HPDE6-E6E7 (cell line): Measurements from ENCODE around the gene LRRC3B.
"Not testable (repeated sequence)": the region's sequence is repeated elsewhere in the genome, so short reads cannot be mapped to it uniquely, and the experiment has no call there.

Experiments used
- DNase-seq: peaks from one replicate; pipeline ENCODE4 v3.0.0; 2011; ENCODE audit warnings: missing footprints; ENCODE audit errors: extremely low spot score

Gene LRRC3B, protein sequence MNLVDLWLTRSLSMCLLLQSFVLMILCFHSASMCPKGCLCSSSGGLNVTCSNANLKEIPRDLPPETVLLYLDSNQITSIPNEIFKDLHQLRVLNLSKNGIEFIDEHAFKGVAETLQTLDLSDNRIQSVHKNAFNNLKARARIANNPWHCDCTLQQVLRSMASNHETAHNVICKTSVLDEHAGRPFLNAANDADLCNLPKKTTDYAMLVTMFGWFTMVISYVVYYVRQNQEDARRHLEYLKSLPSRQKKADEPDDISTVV

DNA sequence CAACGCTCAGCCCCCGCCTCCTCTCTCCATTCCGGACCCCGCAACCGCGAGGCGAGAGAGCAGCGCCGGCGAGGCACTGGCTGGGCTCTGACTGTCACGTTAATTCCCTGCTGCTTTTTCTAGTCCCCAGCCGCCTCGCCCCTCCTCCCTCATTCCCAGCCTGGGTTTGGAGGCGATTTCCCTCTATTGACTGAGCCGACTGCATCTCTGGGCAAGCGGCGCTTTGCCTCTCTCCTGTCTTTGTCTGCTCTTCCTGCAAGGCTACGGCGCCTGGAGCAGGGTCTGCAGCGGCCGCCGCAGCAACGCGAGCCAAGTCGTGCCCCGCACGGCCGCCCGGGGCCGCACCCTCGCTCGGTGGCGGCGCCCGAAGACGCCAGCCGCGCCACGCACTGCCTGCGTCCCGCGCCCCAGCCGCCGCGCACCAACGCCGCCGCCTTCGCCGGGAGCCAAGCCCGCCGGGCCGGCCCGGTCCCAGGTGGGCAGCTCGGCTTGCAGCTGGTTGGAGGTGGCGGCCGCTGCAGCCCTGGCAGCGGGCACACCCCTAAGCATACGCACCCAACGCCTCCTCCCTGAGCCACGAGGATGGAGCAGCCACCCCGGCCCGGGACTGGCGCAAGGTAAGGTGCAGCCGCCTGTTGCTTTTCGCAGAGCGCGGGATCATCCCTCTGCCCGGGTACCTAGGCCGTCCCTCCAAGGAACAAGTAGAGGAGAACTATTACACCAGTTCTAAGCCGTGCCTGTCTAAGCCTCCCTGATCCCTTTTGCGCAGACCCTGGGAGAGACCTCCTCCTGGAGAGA is at the start of gene LRRC3B:
Gene LRRC3B, plus strand, starts transcription at position 152 of the 798 bp plus-strand sequence. CDS start 86,901 bp downstream, outside the sequence.
- DNase-seq: no peak

DNA sequence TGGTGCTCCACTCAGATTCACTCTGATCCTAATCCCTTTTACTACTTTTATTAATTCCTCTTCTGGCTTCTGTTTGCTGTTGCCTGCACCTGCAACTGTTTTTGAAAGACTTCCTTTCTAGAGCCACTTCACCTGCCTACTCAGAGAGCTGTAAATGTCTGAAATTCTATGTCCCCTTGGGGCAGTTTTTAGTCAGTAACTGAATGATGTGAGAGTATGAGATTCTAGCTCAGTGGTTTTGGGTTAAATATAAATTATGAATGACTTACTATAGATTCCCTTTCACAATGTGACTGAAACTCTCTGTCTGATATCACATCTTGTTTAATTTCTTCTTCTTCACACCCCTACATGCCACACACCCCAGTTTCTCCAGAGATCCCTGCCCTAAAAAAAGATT is 47.8 kb upstream of the LRRC3B start:
- no peak for DNase-seq

DNA sequence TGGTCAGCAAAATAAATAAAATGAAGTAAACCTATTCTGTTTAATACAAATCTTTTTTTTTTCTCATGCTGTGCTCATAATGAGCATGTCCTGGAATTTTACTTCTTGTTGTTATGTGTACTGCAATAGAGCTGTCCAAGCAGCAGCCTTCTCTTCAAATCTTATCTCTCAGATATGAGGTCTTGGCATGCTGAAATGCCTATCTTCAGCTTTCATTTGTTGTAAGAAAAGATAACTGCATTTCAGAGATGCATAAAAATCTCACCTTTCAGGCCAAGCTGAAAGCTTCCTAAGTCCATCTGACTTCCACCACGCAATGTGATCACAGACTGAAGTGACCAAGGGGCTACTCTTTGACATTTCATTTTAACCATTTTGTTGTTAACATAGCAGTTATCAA is 43.5 kb upstream of the LRRC3B start:
- DNase-seq: no peak

DNA sequence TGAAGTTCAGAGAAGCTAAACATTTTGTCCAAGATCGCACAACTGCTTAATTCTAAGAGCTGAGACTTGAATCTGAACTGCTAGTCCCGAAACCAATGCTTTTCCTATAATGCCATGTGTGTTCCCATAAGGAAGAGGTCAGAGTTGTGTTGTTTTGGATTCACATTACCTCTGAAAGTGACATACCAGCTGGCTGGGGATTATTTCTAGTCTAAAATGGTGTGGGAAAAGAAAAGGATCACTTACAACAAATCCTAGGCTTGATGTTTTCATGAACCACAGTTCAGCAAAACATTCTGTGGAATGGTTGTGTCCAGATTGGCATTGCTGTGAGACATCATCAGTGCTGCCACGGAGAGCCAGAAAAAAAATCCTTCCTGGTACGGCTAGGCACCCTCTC is 35.0 kb upstream of the LRRC3B start:
- no peak for DNase-seq

DNA sequence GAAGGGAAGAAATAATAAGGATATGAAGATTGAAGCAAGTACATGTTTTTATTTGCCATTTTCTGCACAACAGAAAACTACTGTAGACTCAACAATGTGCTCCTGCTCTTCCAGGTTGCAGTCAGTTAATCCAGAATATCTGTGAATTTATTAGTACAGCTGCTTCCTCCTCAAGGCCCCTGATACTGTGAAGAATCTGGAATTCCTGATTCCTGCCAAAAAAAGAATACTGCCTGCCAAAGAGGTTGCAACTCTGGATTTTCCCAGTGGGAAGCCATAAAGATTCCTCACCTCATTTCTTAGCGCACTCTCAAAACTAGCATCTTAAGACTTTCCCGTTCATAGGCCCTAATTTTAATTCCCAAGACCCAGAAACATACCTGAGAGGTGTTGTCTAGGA is 33.6 kb upstream of the LRRC3B start:
- no peak for DNase-seq

DNA sequence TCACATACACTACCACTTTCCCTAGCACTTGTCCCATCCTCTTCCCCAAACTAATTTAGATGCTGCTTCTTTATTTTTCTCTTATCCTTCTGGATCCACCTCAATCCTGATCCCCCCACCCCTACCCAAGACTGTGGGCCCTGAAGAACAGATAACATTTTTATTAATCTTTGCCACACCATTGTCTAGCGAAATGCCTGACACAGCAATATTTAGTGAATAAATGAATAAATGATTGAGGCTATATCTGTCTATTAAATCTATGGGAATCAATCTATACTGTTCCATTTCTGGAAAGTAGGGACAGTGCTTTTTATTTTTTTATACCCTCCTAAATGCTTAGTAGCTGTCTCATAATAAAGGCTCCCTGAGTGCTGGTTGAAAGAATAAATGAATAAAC is 32.9 kb upstream of the LRRC3B start:
- no peak for DNase-seq

DNA sequence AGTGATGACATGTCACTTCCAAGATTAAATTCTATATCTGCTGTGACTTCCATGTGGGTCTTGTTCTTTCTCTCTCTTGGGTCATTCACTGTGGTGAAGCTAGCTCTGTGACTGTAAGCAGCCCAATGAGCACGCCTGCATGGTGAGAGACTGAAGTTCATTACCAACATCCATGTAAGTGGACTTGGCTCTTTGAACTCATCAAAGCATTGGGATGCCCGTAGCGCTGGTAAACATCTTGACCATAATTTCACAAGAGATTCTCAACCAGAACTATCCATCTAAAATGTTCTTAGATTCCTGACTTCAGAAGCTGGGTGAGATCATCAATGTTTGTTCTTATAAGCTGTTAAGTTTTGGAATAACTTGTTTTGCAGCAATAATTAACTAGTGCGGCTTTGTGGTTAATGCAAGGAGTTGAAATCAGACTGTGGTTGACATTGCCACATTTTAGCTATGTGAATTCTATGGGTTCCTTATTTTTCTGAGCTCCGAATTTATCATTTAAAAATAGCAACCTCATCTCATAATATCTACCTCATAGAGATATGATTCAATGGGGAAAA is 31.6 kb upstream of the LRRC3B start:
- no peak for DNase-seq

DNA sequence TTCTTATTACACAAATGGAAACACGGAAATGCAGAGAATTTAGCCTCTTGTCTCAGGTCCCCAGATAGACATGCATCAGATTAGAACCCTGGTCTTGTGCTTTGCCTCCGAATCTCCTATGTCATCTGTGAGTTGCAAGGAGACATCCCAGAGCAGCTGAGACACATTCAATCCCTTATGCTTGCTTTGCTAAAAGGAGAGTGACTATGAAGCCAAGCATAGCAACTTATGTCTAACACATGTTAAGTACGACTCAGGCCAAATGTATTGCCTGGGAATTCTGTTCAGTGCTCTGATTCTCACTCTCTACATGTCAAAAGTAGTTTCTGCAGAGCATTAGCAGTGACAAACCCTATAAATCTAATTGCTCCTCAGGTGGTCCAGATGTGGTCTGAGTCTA is 30.6 kb upstream of the LRRC3B start:
- DNase-seq: no peak

DNA sequence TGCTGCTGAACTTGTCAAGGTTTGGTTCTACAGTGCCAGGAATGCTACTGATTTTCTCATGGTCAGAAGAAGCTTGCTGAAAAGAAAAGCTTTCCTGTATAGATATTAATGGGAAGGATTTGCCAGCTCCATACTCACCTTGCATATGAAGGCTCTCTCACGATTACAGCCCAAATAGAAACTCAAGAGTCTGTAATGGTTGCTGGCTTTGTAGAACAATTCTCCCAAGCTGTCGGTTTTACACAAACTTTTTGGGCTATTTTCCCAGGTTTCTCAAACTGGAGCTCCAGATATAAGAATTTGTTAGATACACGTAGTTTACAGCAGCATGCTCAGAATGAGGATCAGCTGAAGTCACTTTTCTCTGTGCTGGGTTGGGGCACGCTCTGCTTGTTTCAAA is 30.1 kb upstream of the LRRC3B start:
- DNase-seq: no peak

DNA sequence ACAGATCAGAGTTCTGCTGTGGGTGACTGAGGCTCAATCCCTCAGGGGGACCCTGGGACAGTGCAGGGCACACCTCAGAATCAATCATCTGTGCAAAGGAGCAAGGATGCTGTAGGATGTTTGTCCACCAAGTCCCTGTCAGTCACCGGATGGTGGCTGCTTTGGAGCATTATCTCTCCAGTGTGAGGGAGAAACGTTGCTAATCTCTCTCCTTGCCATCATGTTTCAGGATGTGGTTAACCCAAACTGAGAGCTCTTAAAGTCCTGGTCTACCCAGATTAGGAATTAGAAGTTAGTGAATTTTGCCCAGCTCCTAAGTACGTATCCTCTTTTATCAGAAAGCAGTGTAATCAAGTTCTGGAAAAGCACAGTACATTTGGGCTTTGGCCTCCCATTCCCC is 26.2 kb upstream of the LRRC3B start:
- DNase-seq: no peak

DNA sequence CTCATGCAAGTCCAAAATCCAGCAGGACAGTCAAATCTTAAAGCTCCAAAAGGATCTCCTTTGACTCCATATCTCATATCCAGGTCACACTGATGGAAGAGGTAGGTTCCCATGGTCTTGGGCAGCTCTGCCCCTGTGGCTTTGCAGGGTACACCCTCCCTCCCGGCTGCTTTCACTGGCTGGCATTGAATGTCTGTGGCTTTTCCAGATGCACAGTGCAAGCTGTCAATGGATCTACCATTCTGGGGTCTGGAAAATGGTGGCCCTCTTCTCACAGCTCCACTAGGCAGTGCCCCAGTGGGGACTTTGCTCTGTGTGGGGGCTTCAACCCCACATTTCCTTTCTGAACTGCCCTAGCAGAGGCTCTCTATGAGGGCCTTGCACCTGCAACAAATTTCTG is 19.3 kb upstream of the LRRC3B start:
- DNase-seq: not testable (repeated sequence)

DNA sequence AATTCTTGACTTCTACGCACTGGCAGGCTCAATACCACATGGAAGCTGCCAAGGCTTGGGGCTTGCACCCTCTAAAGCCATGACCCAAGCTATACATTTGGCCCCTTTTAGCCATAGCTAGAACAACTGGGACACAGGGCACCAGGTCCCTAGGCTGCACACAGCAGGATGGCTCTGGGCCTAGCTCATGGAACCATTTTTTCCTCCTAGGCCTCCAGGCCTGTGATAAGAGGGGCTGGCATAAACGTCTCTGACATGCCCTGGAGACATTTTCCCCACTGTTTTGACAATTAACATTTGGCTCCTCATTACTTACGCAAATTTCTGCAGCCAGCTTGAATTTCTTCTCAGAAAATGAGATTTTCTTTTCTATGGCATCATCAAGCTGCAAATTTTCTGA is 18.8 kb upstream of the LRRC3B start:
- not testable (repeated sequence) for DNase-seq

DNA sequence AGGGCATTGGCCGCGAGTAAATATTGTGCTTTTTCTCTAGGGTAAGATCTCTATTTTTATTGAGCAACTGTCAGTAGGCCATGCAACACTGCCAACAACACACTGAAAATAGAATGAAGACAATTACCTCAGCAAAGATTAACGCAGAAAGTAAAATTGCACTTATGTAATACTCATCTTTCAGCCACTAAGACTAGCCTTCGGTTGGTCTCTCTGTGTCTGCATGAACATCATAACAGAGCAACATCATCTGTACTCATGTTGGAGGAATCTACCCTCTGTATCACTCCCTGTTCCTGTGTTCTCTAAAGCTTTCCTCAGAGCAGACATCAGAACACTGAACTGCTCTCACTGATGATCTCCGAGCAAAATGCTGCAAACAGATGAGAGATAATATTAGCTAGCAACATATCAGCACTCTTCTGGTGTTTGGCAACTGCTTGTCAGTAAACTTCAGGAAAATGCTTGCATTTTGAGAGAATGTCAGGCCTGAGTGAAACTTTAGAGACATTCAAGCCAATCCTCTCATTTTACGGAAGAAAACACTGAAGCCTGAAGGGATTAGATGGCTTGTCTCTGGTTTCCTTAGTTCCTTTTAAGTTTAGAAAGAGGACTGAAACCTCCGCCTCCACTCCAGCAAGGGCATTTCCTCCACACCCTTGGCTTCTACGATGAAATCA is 8.4 kb upstream of the LRRC3B start:
- DNase-seq: no peak

DNA sequence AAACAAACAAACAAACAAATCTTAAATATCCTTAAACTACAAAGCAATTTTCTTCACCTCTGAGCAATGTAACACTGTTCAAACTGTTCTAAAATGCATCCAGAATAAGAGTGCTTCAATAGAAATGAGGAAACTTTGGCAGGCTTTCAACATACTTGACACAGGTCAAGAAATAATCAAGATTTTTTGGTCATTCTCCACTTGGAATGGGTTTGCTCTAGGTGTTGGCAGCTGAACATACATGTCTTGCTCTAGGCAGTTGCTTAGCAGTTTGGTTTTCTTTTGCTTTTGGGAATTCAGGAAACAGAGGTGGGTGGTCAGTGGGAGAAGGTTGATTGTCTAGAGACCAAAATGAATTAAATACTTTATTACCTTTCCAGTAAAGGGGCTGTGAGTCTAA is 1.4 kb upstream of the LRRC3B start:
- no peak for DNase-seq

DNA sequence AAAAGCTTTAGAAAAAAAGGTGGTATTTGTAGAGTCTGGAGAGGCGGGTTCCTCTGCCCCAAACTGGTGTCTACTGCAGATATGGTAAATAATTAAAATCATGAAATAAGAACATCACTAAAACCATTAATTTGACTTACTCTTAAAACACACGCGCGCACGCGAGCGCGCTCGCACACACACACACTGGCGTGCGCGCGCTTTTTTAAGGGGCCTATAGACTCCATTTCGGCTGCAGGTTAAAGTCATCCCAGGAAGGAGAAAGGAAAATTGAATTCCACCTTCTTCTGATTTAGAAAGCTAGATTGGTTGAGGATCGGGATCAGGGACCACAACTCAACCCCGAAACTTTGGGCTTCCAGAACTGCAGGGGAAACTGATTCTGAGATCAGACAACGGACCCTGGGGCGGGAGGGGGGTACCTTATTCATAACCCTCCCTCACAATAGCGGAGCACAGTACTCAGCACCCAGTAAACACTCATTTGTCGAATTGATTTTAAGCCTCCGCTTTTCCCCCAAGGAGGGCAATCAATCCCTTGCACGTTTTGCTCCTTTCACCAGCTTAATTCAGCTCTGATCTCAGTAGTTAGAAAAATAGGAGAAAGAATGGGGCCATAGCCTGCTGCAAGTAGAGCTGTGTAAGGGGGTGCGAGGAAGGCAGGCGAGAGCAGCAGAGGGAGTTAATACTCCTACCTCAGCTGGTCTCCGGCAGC is 509 bp upstream of the LRRC3B start:
- DNase-seq: no peak

DNA sequence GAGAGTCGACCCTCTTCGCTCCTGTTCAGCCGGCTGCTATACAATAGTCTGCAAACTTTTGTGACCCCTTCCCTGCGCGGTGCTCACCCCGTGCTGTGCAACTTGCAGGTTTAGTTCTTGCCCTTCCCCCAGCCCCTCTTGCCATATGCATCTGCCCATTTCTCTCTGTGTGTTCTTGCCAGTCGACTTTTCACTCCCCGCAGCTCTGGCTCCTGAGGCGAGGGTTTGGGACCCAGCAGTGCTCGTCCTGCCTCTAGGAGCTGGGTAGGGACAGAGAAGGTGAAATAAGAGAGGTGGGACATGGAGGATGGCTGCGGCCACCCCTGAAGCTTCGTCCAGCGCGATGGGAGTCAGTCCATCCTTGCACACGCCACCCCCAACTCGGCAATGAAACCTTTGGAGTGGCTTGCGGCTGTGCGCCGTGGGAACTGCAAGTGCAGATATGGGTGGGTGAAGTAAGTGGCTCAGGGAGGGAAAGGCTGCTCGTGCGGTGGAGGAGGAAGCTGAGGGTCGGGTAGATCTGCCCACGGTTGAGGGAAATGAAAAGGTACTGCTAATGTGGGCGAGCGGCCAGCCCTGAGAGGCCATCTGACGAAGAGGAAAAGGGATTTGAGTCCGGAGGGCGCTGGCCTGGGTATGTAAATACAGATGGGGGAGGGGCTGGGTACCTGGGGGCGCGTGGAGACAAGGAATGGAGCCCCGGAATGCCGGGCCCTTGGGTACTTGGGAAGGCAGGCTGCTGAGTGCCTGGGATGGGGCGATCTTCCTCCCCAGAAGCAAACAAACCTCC is 1.0 kb downstream of the LRRC3B start:
- DNase-seq: no peak

DNA sequence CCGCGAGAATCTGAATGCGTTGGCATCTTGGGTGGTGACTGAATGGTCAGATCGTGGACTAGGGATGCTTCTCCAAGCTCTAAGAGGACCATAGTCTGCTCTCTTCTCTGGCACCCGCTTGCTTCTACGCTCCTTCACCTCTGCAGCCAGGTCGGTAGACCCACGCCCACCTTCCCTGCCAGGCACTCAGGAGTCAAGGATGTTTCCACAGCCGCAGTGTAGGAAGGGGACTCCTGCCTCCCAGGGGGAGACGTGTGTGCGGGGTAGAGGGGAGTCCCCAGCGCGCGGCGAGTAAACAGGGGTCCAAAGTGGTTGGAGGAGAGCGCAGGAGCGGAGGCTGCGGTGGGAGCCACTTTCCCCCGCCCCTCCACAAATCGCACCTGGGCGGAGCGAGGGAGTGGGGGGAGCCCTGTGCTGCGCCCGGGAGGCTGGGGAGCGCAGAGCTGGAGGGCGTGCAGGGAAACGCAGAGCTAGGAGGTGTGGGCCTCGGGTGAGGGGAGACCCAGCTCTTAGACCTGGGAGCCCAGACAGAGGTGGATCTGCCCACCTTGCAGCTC is 1.7 kb downstream of the LRRC3B start:
- DNase-seq: no peak

DNA sequence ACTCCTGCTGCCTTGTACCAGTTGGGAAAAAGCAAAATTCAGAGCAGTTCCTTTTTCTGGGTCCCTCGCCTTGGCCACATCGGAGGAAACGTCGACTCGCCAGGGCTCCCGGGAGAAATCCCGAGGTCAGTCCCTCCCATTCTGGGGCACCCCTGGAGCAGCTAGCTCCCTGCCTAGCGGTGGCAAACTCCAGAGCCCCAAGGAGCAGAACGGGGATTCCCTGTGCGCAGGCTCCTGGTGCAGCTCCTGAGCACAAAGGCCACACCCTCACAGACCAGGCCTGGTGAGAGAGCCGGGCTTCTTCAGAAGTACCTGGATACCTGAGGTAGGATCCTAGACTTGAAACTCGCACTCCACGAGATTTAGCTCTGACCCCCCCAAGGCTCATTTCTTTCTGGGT is 2.6 kb downstream of the LRRC3B start:
- no peak for DNase-seq

DNA sequence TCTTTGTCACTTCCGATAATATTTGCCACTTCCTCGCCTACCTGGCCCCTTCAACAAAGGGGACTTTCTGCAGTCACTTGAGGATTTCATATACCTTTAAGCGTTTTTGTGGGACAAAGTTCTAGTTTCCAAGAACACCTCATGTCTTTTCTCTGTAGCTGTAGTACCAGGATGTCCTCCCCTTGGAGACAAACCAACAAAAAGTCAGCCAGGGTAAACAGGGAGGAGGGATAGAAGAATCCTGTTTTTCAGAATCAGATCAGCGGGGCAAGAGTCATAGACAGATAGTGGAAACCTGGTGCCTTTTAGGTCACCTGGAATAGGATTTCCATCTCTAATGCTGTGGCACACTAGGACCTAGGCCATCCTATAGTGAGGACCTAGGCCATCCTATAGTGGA is 4.5 kb downstream of the LRRC3B start:
- no peak for DNase-seq

DNA sequence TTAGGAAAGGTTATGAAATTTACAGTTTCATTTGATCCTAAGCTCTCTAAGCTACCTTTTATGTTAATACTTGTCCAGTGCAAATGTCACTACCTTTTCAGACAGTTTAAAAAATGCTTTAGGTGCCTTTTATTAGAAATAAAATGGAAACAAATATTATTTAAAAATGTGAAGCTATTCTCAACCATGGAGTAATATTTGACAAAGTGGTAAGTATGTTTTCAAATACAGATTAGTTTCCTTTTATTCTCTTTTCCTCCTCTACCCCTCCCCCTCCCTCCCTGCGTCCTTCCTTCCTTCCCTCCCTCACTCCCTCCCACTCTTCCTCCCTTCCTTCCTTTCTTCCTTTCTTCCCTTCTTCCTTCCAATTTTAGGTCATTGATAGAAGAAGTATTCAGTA is 6.3 kb downstream of the LRRC3B start:
- DNase-seq: no peak
